Neural cell (in vitro differentiated cells): ENCODE results near the gene LSM14A. TPM values are rescaled to one million over a fixed set of nuclear protein-coding genes. Genes with fewer than 3 reads are reported as not detected.

Source experiments
- H2AFZ ChIP-seq: fragments of 200-600, 300-800 bp; sonication (generic), shearing (Covaris generic); 2 replicates; pipeline ENCODE4 v1.6.0; 2014; ENCODE audit warnings: low read depth, mild to moderate bottlenecking, antibody characterized with exemption, low read length, moderate library complexity
- H3F3A ChIP-seq: fragments of 200-600 bp; shearing (Covaris generic); 2 replicates; pipeline ENCODE4 v1.6.1; 2016; ENCODE audit warnings: mild to moderate bottlenecking, moderate library complexity, mixed read lengths, antibody characterized with exemption, low read length; ENCODE audit not compliant: insufficient read depth, poor library complexity, severe bottlenecking
- H3K27ac ChIP-seq: fragments of 200-600, 300-800 bp; sonication (generic), shearing (Covaris generic); 2 replicates; pipeline ENCODE4 v1.5.1; 2014; ENCODE audit warnings: mild to moderate bottlenecking, low read length, moderate library complexity
- H3K27me3 ChIP-seq: fragments of 300-800, 200-600 bp; sonication (generic), shearing (Covaris generic); 2 replicates; pipeline ENCODE4 v1.6.0; 2014; ENCODE audit warnings: mild to moderate bottlenecking, low read depth, low read length, moderate library complexity; ENCODE audit not compliant: insufficient read depth
- H3K36me3 ChIP-seq: fragments of 300-800, 200-600 bp; sonication (generic), shearing (Covaris generic); 2 replicates; pipeline ENCODE4 v1.5.1; 2014; ENCODE audit warnings: mild to moderate bottlenecking, antibody characterized with exemption, low read length, moderate library complexity; ENCODE audit not compliant: insufficient read depth
- H3K4me2 ChIP-seq: fragments of 300-800, 200-600 bp; sonication (generic), shearing (Covaris generic); 2 replicates; pipeline ENCODE4 v1.6.0; 2014; ENCODE audit warnings: mild to moderate bottlenecking, low read length
- H3K4me3 ChIP-seq: fragments of 300-800, 200-600 bp; sonication (generic), shearing (Covaris generic); 2 replicates; pipeline ENCODE4 v1.5.1; 2014; ENCODE audit warnings: mild to moderate bottlenecking, low read length, moderate library complexity
- H3K79me2 ChIP-seq: fragments of 200-600 bp; shearing (Covaris generic); replicated peaks from 2 replicates; pipeline ENCODE4 v1.6.0; 2014; ENCODE audit warnings: mild to moderate bottlenecking, low read length, moderate library complexity; ENCODE audit not compliant: insufficient read depth
- H3K9ac ChIP-seq: fragments of 300-800, 200-600 bp; sonication (generic), shearing (Covaris generic); 2 replicates; pipeline ENCODE4 v1.6.1; 2016; ENCODE audit warnings: mild to moderate bottlenecking, low read length, mixed read lengths
- H3K9me2 ChIP-seq: fragments of 200-600 bp; shearing (Covaris generic); 2 replicates; pipeline ENCODE4 v1.6.1; 2016; ENCODE audit warnings: mild to moderate bottlenecking, low read length, mixed read lengths; ENCODE audit not compliant: insufficient read depth
- H3K9me3 ChIP-seq: fragments of 200-600, 300-800 bp; sonication (generic), shearing (Covaris generic); 2 replicates; pipeline ENCODE4 v1.6.1; 2016; ENCODE audit warnings: mild to moderate bottlenecking, mixed run types, low read length, moderate library complexity, mixed read lengths
- H4K20me1 ChIP-seq: fragments of 200-600 bp; shearing (Covaris generic); 2 replicates; pipeline ENCODE4 v1.6.1; 2016; ENCODE audit warnings: mild to moderate bottlenecking, mixed run types; ENCODE audit not compliant: insufficient read depth
- EP300 ChIP-seq: fragments of 450-650 bp; conservative IDR thresholded peaks from 2 replicates; pipeline ENCODE4 v1.6.1; 2014; ENCODE audit warnings: antibody characterized with exemption, mild to moderate bottlenecking, moderate library complexity; ENCODE audit not compliant: poor library complexity, severe bottlenecking
- EZH2 ChIP-seq: fragments of 200-600, 300-800 bp; shearing (Covaris generic), sonication (generic); IDR thresholded peaks from 2 replicates; pipeline ENCODE4 v1.6.1; 2014; ENCODE audit warnings: antibody characterized with exemption, low read length, borderline replicate concordance, mild to moderate bottlenecking; ENCODE audit not compliant: insufficient read depth, poor library complexity, severe bottlenecking
- MXI1 ChIP-seq: fragments of 450-650 bp; conservative IDR thresholded peaks from 2 replicates; pipeline ENCODE4 v1.6.1; 2014; ENCODE audit warnings: antibody characterized with exemption, mild to moderate bottlenecking; ENCODE audit not compliant: poor library complexity, severe bottlenecking
- POLR2AphosphoS5 ChIP-seq: IDR thresholded peaks from 2 replicates; pipeline ENCODE4 v1.6.1; 2012
- RAD21 ChIP-seq: fragments of 450-650 bp; conservative IDR thresholded peaks from 2 replicates; pipeline ENCODE4 v1.6.1; 2014; ENCODE audit warnings: antibody characterized with exemption, mild to moderate bottlenecking, moderate library complexity
- SMC3 ChIP-seq: fragments of 450-650 bp; conservative IDR thresholded peaks from 2 replicates; pipeline ENCODE4 v1.6.1; 2014; ENCODE audit warnings: antibody characterized with exemption, mild to moderate bottlenecking, moderate library complexity; ENCODE audit not compliant: poor library complexity
- TAF1 ChIP-seq: IDR thresholded peaks from 2 replicates; pipeline ENCODE4 v1.6.1; 2012; ENCODE audit warnings: low read depth
- polyA plus RNA-seq: library from polyadenylated mRNA; depleted of rRNA; stranded (reverse); fragments of >200 nt; gene quantifications from 2 replicates; pipeline ENCODE4 v1.2.3, GENCODE V29; 2014
- TF ChIP-seq, protein P1 (sequence below): IDR thresholded peaks from 2 replicates; pipeline ENCODE4 v1.6.1; 2012; ENCODE audit warnings: borderline replicate concordance
- TF ChIP-seq, protein P2 (sequence below): fragments of 450-650 bp; IDR thresholded peaks from 2 replicates; pipeline ENCODE4 v1.5.1; 2014; ENCODE audit warnings: antibody characterized with exemption, mild to moderate bottlenecking, moderate library complexity; ENCODE audit not compliant: poor library complexity, severe bottlenecking

LSM14A gene
- polyA plus RNA-seq, 1 donor from 2014 or later: 104 TPM

DNA sequence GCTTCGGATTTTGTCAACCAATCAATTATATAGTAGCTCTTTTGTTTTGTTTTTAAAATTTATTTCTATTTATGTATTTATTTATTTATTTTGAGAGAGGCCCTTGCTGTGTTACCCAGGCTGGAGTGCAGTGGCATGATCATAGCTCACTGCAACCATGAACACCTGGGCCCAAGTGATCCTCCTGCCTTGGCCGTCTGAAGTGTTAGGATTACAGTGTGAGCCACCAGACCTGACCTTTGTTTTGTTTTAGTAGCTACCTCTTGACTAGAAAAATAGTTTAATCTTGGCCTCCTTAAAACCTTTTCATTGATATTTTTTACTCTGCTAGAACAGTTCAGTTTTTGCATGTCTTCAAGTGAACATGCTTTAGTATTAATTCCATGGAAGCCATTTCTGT lies 97.2 kb downstream of the LSM14A start:
- Histone ChIP-seq H3K27me3 (no peaks in the 10 kb centered on the region), H3K36me3 (no peaks in the 10 kb centered on the region), H3K9ac (no peak overlapping the region), H3K9me2 (no peaks in the 10 kb centered on the region), H3K79me2 (peaks cover 11% of the 10 kb centered on the region), H3K27ac (no peak overlapping the region), H2AFZ (no peak overlapping the region), H3F3A (no peaks in the 10 kb centered on the region), H3K9me3 (no peaks in the 10 kb centered on the region), H4K20me1 (no peaks in the 10 kb centered on the region), H3K4me3 (no peak overlapping the region), H3K4me2 (no peak overlapping the region)
- TF ChIP-seq TAF1 (no peak), SMC3 (no peak), EZH2 (no peak), MXI1 (no peak), RAD21 (no peak), POLR2AphosphoS5 (no peak), EP300 (no peak)
- TF ChIP-seq, protein P1, sequence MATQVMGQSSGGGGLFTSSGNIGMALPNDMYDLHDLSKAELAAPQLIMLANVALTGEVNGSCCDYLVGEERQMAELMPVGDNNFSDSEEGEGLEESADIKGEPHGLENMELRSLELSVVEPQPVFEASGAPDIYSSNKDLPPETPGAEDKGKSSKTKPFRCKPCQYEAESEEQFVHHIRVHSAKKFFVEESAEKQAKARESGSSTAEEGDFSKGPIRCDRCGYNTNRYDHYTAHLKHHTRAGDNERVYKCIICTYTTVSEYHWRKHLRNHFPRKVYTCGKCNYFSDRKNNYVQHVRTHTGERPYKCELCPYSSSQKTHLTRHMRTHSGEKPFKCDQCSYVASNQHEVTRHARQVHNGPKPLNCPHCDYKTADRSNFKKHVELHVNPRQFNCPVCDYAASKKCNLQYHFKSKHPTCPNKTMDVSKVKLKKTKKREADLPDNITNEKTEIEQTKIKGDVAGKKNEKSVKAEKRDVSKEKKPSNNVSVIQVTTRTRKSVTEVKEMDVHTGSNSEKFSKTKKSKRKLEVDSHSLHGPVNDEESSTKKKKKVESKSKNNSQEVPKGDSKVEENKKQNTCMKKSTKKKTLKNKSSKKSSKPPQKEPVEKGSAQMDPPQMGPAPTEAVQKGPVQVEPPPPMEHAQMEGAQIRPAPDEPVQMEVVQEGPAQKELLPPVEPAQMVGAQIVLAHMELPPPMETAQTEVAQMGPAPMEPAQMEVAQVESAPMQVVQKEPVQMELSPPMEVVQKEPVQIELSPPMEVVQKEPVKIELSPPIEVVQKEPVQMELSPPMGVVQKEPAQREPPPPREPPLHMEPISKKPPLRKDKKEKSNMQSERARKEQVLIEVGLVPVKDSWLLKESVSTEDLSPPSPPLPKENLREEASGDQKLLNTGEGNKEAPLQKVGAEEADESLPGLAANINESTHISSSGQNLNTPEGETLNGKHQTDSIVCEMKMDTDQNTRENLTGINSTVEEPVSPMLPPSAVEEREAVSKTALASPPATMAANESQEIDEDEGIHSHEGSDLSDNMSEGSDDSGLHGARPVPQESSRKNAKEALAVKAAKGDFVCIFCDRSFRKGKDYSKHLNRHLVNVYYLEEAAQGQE: no peak
- TF ChIP-seq, protein P2, sequence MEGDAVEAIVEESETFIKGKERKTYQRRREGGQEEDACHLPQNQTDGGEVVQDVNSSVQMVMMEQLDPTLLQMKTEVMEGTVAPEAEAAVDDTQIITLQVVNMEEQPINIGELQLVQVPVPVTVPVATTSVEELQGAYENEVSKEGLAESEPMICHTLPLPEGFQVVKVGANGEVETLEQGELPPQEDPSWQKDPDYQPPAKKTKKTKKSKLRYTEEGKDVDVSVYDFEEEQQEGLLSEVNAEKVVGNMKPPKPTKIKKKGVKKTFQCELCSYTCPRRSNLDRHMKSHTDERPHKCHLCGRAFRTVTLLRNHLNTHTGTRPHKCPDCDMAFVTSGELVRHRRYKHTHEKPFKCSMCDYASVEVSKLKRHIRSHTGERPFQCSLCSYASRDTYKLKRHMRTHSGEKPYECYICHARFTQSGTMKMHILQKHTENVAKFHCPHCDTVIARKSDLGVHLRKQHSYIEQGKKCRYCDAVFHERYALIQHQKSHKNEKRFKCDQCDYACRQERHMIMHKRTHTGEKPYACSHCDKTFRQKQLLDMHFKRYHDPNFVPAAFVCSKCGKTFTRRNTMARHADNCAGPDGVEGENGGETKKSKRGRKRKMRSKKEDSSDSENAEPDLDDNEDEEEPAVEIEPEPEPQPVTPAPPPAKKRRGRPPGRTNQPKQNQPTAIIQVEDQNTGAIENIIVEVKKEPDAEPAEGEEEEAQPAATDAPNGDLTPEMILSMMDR: no peak

DNA sequence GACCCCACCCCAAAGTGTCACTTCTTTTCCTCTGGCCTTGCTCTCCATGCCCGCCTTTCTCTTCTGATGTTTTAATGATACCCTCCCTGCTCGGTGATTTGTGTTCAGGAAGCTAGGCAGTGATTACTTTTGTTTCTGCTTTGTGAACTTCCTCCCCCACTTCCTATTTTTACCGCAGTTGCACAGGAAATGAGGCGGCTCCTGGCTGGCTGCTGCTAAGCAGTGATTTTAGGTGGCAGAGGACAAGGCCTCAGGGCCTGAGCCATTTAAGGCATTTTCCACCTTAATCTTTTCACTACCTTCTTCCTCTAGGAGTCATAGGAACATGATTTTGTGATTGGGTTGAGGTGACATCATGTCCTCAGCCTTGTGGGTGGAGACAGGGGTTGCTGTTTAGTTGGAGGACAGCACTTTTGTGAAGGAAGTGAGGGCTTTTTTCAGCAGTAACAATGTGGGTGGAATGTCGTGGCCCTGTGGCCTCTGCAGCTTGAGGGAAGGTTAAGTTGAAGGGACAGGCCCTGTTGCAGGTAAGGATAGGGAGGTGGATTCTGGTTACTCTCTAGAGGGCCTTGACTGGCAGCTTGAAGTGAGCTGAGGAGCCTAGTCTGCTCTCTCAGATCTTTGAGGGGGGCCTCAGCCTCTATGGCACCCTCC lies 97.8 kb downstream of the LSM14A start:
- Histone ChIP-seq H3K4me2 (no peak overlapping the region), H3K27me3 (no peaks in the 10 kb centered on the region), H3K27ac (no peak overlapping the region), H4K20me1 (no peaks in the 10 kb centered on the region), H3K9me3 (no peaks in the 10 kb centered on the region), H3K4me3 (no peak overlapping the region), H3K79me2 (peaks cover 11% of the 10 kb centered on the region), H3K36me3 (no peaks in the 10 kb centered on the region), H3F3A (no peaks in the 10 kb centered on the region), H3K9me2 (no peaks in the 10 kb centered on the region), H2AFZ (no peak overlapping the region), H3K9ac (no peak overlapping the region)
- TF ChIP-seq, protein P1: no peak
- TF ChIP-seq, protein P2: no peak
- TF ChIP-seq SMC3 (no peak), RAD21 (no peak), POLR2AphosphoS5 (no peak), TAF1 (no peak), MXI1 (no peak), EP300 (no peak), EZH2 (no peak)
